Stimulated activated CD4-positive, alpha-beta T cell treated with anti-CD3 and anti-CD28 coated beads, Interleukin-15, amount 100 ng/mL, for 48 hours (primary cell): ENCODE data around the gene RFX3.
"Not testable (repeated sequence)": the region's sequence is repeated elsewhere in the genome, so short reads cannot be mapped to it uniquely, and the experiment has no call there.

Experiments
- DNase-seq, 2 donors: peaks; one replicate each; pipeline ENCODE4 v3.0.0-alpha.2; 2020; ENCODE audit warnings: low read depth in 2 of 2

The RFX3 gene

GRCh38 chr9:3359048-3359692 is 166.6 kb downstream of the RFX3 start:
- no peak for DNase-seq

DNA sequence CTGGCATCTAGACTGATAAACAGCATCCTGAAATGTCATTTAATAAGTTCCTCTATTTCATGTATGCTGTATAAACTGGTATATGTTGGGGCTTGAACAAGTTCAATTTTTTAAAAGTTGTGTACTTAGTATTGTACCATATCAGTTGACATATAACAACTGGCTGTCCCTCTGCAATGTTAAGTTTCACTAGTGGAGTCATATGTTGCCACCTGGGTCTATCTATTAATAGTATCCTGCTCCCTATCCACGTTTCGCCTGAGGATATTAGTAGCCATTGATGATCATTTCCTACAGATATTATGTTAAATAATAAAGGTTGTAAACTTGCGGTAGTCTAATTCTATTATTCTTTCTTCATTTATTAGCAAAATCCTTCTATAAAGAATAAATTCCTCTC is 177.6 kb downstream of the RFX3 start:
- no peak for DNase-seq

- DNase-seq = no peak
These were observed 179.3 kb downstream of the RFX3 start for GRCh38 chr9:3346549-3346948.

GRCh38 chr9:3343671-3344070 is 182.1 kb downstream of the RFX3 start:
- DNase-seq = no peak

DNA sequence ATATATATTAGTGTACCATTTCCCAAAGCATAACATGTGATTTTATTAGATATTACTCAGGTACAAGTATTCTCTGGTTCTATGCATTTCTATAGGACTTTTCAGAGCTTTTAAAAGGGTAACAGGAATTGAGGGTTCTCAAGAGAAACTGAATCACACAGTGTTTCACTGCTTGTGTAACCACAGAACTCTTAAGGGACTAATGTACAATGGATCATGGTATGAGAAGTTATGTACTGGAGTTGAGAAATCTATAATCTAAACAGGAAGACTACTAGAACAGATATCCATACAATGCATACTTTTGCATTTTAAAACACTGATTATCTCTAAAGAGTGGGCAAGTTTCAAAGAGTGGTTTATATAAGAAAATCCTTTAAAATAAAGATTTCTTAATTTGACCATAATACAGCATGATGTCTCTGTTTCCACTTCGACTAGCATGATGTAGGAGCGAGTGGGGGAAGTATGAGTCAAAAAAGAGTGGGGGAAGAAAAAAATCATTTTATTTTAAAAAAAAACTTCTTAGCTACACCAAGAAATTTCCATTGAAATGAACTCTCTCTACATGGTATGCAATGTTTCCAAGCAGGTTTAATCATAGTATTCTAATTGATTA is 183.5 kb downstream of the RFX3 start:
- DNase-seq = no peak

DNA sequence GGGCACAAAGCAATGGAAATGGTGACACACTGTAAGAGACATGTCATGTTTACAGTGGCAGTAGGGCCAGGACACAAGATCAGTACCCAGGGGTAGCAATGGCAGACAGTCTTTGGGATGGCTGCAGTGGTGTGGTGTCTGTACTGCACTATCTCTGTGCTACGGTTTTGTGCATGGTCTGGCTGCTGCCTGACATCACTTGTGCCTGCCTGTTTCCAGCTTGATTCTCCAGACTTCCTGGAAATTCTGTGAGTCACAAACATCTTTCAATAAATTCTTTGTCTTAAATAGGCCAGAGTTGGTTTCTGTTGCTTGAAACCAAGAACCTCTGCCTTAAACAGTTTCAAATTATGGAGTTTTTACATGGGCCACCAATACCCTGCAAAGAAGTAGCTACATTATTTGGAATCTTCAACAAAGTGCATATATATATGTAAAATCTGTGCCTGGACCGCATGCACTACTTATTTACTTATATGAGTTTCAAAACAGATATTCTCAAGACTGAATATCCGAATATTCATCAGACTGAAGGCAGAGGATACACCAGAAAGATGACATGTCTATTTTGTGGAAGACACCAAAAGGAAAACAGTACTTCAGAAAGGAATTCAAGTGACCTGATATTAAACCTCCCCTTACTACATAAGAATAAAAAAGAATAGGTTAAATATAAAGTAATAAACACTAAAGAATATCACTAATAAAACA is 188.1 kb downstream of the RFX3 start:
- DNase-seq = no peak

GRCh38 chr9:3336951-3337350 is 188.8 kb downstream of the RFX3 start:
- DNase-seq = no peak

DNA sequence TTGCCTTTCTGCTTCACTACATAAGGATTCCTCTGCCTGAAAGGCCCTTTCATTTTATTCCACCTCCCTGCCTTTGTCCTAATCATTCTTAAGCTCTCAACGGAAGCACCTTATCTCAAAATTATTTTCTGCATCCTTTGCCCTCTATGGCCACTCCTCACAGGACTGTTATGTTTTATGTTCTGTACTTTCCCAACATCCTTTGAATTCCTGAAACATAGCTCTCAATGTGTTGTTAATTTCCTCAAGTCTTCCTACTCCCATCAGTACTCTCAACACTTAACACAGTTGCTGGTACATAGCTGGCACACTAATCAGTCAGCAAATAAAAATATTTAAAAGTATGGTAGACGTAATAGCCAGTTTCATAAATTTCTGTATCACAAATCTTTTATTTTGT is 193.0 kb downstream of the RFX3 start:
- no peak for DNase-seq

- DNase-seq = no peak
These were observed 194.0 kb downstream of the RFX3 start for GRCh38 chr9:3331801-3332200.

DNA sequence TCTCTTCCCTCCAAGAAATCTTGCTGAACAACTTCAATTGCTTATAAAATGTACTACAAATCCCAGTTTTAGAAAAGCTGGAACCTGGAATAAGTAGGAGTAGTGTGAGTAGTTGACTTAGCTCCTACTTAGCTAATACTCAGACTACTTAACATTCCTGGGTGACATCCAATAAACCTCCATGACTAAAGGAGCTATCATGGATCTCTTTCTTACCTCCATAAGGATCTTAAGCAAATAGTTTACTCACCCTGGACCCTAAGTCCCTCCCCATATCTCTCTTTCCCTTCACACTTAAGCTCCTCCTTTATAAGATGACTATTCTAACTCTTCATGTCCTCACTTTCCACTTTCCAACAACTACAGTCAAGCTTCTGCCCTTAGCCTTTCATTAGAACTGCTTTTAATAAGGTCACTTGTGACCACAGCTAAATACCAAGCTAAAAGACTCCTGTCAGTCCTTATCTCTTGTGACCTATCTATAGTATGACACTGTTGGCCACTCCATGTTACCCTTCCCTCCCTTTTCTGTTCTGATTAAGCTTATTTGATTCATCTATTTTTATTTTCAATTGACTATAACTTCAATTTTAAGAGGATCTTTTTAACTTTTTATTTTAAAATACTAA is 194.9 kb downstream of the RFX3 start:
- no peak for DNase-seq

DNA sequence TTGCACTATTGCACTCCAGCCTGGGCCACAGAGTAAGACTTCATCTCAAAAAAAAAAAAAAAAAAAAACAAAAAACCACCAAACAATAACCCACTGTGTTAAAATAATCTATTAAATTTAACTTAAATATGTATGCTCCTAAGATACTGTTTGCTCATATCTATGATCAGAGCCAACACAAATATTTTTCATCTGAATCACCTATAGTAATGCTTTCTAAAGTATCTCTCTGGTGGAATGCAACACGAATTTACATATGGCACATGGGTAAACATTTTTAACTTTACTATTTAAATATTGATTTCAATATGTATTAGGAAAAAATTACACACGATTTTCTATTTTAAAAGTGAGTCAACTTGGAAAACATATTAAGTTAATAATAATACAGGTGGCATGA is 196.4 kb downstream of the RFX3 start:
- no peak for DNase-seq

- DNase-seq = no peak
These were observed 202.1 kb downstream of the RFX3 start for GRCh38 chr9:3323714-3324113.

DNA sequence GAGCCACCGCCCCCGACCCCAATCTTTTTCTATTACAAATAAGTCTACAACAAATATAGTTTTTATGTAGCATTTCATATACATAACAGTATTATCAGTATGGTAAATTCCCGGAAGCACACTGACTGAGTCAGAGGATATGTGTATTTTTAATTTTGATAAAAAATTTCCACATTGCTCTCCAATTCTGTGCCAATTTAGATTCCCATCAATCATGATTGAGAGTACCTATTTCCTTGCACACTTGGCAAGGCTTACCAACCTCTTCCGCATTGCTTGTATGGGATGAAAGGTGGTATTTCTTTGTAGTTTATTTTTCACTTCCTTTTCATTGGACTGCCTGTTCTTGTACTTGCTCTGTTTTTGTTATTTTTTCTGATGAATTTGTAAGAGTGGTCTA is 204.6 kb downstream of the RFX3 start:
- no peak for DNase-seq

DNA sequence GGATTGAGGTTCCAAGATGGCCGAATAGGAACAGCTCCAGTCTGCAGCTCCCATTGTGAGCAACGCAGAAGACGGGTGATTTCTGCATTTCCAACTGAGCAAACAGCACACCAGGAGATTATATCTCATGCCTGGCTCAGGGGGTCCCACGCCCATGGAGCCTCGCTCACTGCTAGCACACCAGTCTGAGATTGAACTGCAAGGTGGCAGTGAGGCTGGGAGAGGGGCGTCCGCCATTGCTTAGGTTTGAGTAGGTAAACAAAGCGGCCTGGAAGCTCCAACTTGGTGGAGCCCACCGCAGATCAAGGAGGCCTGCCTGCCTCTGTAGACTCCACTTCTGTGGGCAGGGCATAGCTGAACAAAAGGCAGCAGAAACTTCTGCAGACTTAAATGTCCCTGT is 213.2 kb downstream of the RFX3 start:
- DNase-seq = not testable (repeated sequence)

GRCh38 chr9:3308609-3309008 is 217.2 kb downstream of the RFX3 start:
- DNase-seq = no peak

- DNase-seq = not testable (repeated sequence)
These were observed 221.4 kb downstream of the RFX3 start for GRCh38 chr9:3304388-3304787.

DNA sequence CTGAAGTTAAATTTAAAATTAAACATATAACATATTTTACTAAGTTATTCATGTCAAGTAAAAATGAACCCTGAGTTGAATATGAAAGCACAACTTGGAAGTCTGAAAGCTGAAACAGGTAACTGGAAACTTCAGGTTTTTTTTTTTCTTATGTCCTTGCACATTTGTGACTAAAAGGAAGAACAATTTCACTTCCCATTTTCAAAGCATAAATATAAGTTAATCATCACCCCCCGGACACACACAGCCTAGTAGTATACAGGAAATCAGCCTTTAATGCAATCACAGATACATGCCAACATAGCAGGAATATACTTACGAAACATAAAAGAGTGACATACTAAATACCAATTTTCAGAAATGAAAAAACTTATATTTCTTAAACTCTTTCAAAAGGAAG is 225.9 kb downstream of the RFX3 start:
- DNase-seq = no peak

DNA sequence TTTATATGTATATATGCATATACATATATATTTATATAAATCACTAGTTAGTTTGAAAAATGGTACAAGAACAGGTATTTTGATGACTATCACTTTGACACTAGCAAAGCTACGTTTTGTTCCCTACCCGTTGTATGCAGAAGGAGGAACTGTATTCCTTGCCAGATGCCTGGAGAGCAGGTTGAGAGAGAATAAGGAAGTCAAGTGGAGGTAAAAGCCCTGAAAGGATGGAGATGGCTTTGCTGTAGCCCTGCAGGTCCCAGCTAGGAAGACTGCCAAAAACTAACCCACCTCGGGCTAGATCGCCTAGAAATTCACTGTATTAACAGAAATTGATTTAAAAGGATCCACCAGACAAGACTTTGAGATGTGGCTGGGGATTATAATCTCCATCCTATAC is 229.3 kb downstream of the RFX3 start:
- DNase-seq = no peak

DNA sequence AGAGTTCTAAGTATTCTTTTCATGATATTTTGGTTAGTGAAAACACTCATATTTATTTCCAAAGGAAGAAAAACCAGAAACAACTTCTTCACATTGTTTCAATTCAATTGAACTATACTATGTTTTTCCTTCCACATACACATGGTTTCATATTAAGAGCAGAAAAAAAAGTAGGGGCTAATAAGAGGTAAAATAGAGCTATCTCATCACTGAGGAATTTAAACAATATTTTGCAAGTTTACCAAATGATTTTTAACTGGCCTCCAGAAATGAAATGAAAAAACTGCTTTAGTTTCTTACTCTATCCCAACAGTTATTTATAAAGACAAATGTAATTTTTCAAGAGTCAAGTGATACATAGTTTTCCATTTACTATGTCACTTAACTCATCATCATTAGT is 233.5 kb downstream of the RFX3 start:
- DNase-seq = no peak

- DNase-seq = no peak
These were observed 235.5 kb downstream of the RFX3 start for GRCh38 chr9:3290231-3290840.

DNA sequence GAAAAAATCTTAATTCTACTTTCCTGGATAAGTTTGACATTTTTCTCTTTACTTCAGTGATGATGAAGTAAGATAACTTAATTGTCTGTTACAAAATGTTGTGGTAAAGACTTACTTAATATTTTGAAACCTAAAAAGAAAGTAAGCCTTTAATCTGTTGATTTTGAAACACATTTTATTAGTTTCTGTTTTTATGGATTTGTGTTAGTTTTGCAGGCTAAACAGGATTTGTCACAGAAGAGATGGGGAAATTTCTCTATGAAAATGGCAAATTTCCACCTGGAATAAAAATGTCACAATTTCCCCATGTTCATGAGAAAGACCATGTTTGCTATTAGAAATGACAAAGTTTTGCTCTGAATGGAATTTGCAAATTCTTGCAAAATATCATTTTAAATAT is 237.1 kb downstream of the RFX3 start:
- no peak for DNase-seq

DNA sequence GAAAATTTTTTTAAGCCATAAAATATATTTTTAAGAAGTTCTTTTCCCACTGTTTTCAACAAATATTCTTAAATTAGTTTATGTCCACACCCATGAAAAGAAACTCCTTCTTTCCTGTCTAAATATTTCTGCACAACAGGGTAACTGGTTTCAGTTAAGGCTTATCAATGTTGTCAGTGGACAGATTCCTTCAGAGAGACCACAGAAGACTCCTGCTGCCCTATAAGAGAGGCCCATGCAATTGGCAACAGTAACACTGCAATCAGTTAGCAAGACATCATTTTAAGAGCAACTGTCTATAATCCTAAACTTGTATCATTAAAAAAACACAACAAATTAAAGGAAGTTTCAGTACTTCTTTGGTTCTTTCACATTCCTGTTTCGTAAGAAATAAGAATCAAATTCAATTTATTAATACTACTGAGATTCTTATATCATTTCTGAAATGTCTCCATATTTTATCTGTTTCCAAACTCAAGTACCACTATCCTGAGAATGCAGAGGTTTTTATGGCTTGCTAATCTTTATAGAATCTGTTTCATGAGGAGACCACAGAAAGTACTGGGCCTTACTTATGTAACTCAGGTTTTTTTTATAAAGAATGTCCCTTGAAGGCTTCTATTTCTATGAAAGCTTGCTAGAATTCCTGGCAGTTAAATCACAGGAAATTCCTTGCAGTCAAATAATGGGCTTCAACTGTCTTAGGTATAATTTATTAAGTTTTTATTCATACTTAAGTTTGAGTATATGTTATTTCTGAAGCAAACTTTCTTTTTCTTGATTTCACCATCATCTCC is 240.2 kb downstream of the RFX3 start:
- no peak for DNase-seq
